Endothelial cell of umbilical vein (primary cell): ENCODE results near the gene RBM20.

ENCODE experiments used
- CTCF ChIP-seq, 2 donors: IDR thresholded peaks; 1 replicate in 1 of 2; 2 replicates in 1 of 2; pipeline ENCODE4 v1.5.1; 2011; ENCODE audit warnings: low read length in 2 of 2, mild to moderate bottlenecking in 2 of 2, moderate library complexity in 2 of 2, control low read depth in 1 of 2, inconsistent platforms in 1 of 2, low read depth in 1 of 2; ENCODE audit not compliant: insufficient read depth in 1 of 2; ENCODE audit errors: extremely low read depth in 1 of 2
- EZH2 ChIP-seq: IDR thresholded peaks from 2 replicates; pipeline ENCODE4 v1.6.1; 2012; ENCODE audit warnings: borderline replicate concordance, low read depth, mild to moderate bottlenecking, moderate library complexity, low read length, inconsistent platforms; ENCODE audit not compliant: severe bottlenecking
- FOS ChIP-seq: IDR thresholded peaks from 2 replicates; pipeline ENCODE4 v1.6.1; 2011; ENCODE audit warnings: mild to moderate bottlenecking, low read length, moderate library complexity, borderline replicate concordance; ENCODE audit not compliant: insufficient read depth
- GATA2 ChIP-seq: IDR thresholded peaks from 2 replicates; pipeline ENCODE4 v1.7.0; 2011; ENCODE audit warnings: low read depth, mild to moderate bottlenecking, moderate library complexity, mixed read lengths, low read length; ENCODE audit not compliant: insufficient read length, insufficient read depth
- JUN ChIP-seq: IDR thresholded peaks from 2 replicates; pipeline ENCODE4 v1.6.1; 2011; ENCODE audit warnings: borderline replicate concordance, low read depth; ENCODE audit not compliant: insufficient read length, insufficient read depth
- MAX ChIP-seq: IDR thresholded peaks from 2 replicates; pipeline ENCODE4 v1.6.1; 2011; ENCODE audit not compliant: insufficient read depth, insufficient read length
- MYC ChIP-seq: IDR thresholded peaks from one replicate; pipeline ENCODE4 v1.6.1; 2011; ENCODE audit warnings: mild to moderate bottlenecking, low read depth, low read length
- POLR2A ChIP-seq: IDR thresholded peaks from 2 replicates; pipeline ENCODE4 v1.6.1; 2012; ENCODE audit warnings: low read depth, mild to moderate bottlenecking, control low read depth, low read length
- POLR2AphosphoS5 ChIP-seq: IDR thresholded peaks from 2 replicates; pipeline ENCODE4 v1.6.1; 2012; ENCODE audit warnings: low read depth, mild to moderate bottlenecking, control low read depth, low read length, moderate library complexity; ENCODE audit not compliant: insufficient read depth

- TF ChIP-seq POLR2A (no peak), POLR2AphosphoS5 (no peak), CTCF (IDR thresholded peaks at IDR 0.05; ENCODE audit: extremely low read depth in 1 of 2, insufficient read depth in 1 of 2, low read depth in 1 of 2, low read length in 2 of 2) (no peak), EZH2 (no peak), MYC (no peak), JUN (no peak), MAX (no peak), GATA2 (no peak), FOS (no peak)
These were observed 150.7 kb downstream of the RBM20 start for GRCh38 chr10:110794808-110795207.
